ENCODE measurements around the gene FOXJ1. TPM values are rescaled to one million over a fixed set of nuclear protein-coding genes. Genes with fewer than 3 reads are reported as not detected.
A peak's percentile ranks its signal among the peaks of the same experiment; 100 is the strongest.

FOXJ1 gene
- total RNA-seq (2014; rRNA removed) = 0.26 and 0.69 TPM in 2 replicates
- Bru-seq, nascent RNA = percentile 16 among the genes with signal in this experiment
- BruChase-seq, experiment 1, labeled RNA remaining after a 6-hour chase = not detected
- BruChase-seq, experiment 2, labeled RNA remaining after a 2-hour chase = percentile 17 among the genes with signal in this experiment
- long read RNA-seq = 0 reads

GRCh38 chr17:76141212-76142038, at the start of gene FOXJ1:
TSS of gene FOXJ1 (minus strand) at chr17:76141245. CDS start at chr17:76140395, 850 bp downstream.
- Histone ChIP-seq H3K9ac (ENCODE audit: low read length) (peak within 1 kb of the TSS; percentile 22), H3K9me2 (replicated peaks; ENCODE audit: low read length) (no peaks in the 10 kb centered on the region), H3K36me3 (ENCODE audit: low read depth, low read length) (no peaks in the 10 kb centered on the region), H3K9me3 (ENCODE audit: low read length) (no peaks in the 10 kb centered on the region), H4K20me1 (ENCODE audit: low read length) (no peaks in the 10 kb centered on the region), H2AFZ (ENCODE audit: low read length) (peak within 1 kb of the TSS; percentile 80), H3K4me1 (ENCODE audit: insufficient read depth, low read length) (peaks cover 22% of the 10 kb centered on the region), H3K27ac (ENCODE audit: low read length) (no peak within 1 kb of the TSS), H3F3A (ENCODE audit: low read length, unreplicated experiment) (no peaks in the 10 kb centered on the region), H3K79me2 (ENCODE audit: low read length) (no peaks in the 10 kb centered on the region), H3K4me2 (ENCODE audit: low read length) (peak within 1 kb of the TSS; percentile 88), H3K27me3 (ENCODE audit: low read length) (no peaks in the 10 kb centered on the region), H3K4me3 (ENCODE audit: low read length) (peak within 1 kb of the TSS; percentile 65)
- peak; percentile 91 for ATAC-seq
- CTCF ChIA-PET = interaction anchor here (0.6 to 1.0 kb wide), 2 partner anchors 9 to 40 kb away, joined by 3 to 5 read pairs; no protein-coding TSS in a partner anchor
- BruUV-seq (replicated peaks) = no TSS peak
- TF ChIP-seq CTCF (conservative IDR thresholded peaks at IDR 0.05; ENCODE audit: low read depth, low read length) (no peak), EZH2 (IDR thresholded peaks at IDR 0.05; ENCODE audit: low read length, unreplicated experiment) (no peak), EZH2phosphoT487 (IDR thresholded peaks at IDR 0.05; ENCODE audit: borderline replicate concordance, low read length) (no peak)
- POLR2A ChIA-PET (ENCODE audit: unreplicated experiment) = interaction anchor here (0.6 to 0.8 kb wide), 2 partner anchors 199 to 362 kb away, joined by 5 to 8 read pairs; a partner anchor contains a TSS
- DNase-seq = peak; percentile 96
- intact Hi-C loops (cut with micrococcal nuclease) = no loop called here

GRCh38 chr17:76189741-76190140, 48.7 kb upstream of the FOXJ1 start:
- no peaks in the 10 kb centered on the region for H3K27me3 ChIP-seq (ENCODE audit: low read length)
- H3K4me1 ChIP-seq (ENCODE audit: insufficient read depth, low read length) = no peaks in the 10 kb centered on the region
- DNase-seq (no peak), ATAC-seq (no peak)
- H3K79me2 ChIP-seq (ENCODE audit: low read length) = no peaks in the 10 kb centered on the region
- ChIA-PET POLR2A (ENCODE audit: unreplicated experiment) (no interaction called here), CTCF (no interaction called here)
- H3K27ac ChIP-seq (ENCODE audit: low read length) = no peak overlapping the region
- no peak overlapping the region for H3K4me3 ChIP-seq (ENCODE audit: low read length)
- intact Hi-C loops (cut with micrococcal nuclease) = no loop called here
- no peak overlapping the region for H3K4me2 ChIP-seq (ENCODE audit: low read length)
- no peaks in the 10 kb centered on the region for H3K9me3 ChIP-seq (ENCODE audit: low read length)
- H3K9me2 ChIP-seq (replicated peaks; ENCODE audit: low read length) = no peaks in the 10 kb centered on the region
- H4K20me1 ChIP-seq (ENCODE audit: low read length) = no peaks in the 10 kb centered on the region
- BruUV-seq (replicated peaks) = no TSS peak
- no peaks in the 10 kb centered on the region for H3F3A ChIP-seq (ENCODE audit: low read length, unreplicated experiment)
- no peaks in the 10 kb centered on the region for H3K36me3 ChIP-seq (ENCODE audit: low read depth, low read length)
- TF ChIP-seq EZH2phosphoT487 (IDR thresholded peaks at IDR 0.05; ENCODE audit: borderline replicate concordance, low read length) = no peak
- TF ChIP-seq CTCF (conservative IDR thresholded peaks at IDR 0.05; ENCODE audit: low read depth, low read length) = no peak
- TF ChIP-seq EZH2 (IDR thresholded peaks at IDR 0.05; ENCODE audit: low read length, unreplicated experiment) = no peak
- H2AFZ ChIP-seq (ENCODE audit: low read length) = no peak overlapping the region
- H3K9ac ChIP-seq (ENCODE audit: low read length) = no peak overlapping the region

All from PC-3 (cell line).